T-cell (primary cell): ENCODE results near the gene GOLGA1. TPM values are rescaled to one million over a fixed set of nuclear protein-coding genes. Genes with fewer than 3 reads are reported as not detected.

Experiments used
- ATAC-seq, 4 experiments: fragments of 200-7000 bp in 3 of 4; fragments of 150-1000 bp in 1 of 4; cut with Tn5 transposase; replicated peaks in 1 of 4; 1 replicate in 3 of 4; 2 replicates in 1 of 4; pipeline ENCODE4 v1.10.0; 2021; ENCODE audit warnings: moderate library complexity in 3 of 4, mild to moderate bottlenecking in 2 of 4, moderate number of reproducible peaks in 1 of 4
- CTCF ChIA-PET, 2 donors: fragments of 300-600 bp; sonication (Branson Sonifier 250); formaldehyde crosslinking; loops; one replicate each; lab custom pipeline; 2022; ENCODE audit warnings: antibody characterized with exemption in 2 of 2; lab: Charles Lee
- POLR2A ChIA-PET, 2 donors: fragments of 300-600 bp; sonication (Branson Sonifier 250); formaldehyde crosslinking; loops; one replicate each; lab custom pipeline; 2022; ENCODE audit warnings: antibody characterized with exemption in 2 of 2; lab: Charles Lee
- DNase-seq, 35 experiments: peaks; one replicate each; pipeline versions ENCODE4 v3.0.0 to v3.0.0-alpha.2; 2013 to 2023
- H3K27ac ChIP-seq: one replicate; pipeline ENCODE4 v1.5.1; 2013; ENCODE audit warnings: low read length
- H3K27me3 ChIP-seq, 2 experiments: replicated peaks in 1 of 2; 1 replicate in 1 of 2; 2 replicates in 1 of 2; pipeline versions ENCODE4 v1.6.1 to v1.7.0; 2013; ENCODE audit warnings: low read length in 1 of 2, mixed read lengths in 1 of 2; ENCODE audit not compliant: control insufficient read depth in 2 of 2, insufficient read depth in 2 of 2; ENCODE audit errors: extremely low read depth in 1 of 2
- H3K36me3 ChIP-seq, 2 donors: 1 replicate in 1 of 2; 2 replicates in 1 of 2; pipeline versions ENCODE4 v1.6.1 to v1.7.0; 2013; ENCODE audit warnings: low read length in 1 of 2; ENCODE audit not compliant: control insufficient read depth in 2 of 2, insufficient read depth in 1 of 2; ENCODE audit errors: extremely low read depth in 1 of 2
- H3K4me1 ChIP-seq, 2 experiments: 1 replicate in 1 of 2; 2 replicates in 1 of 2; pipeline versions ENCODE4 v1.6.1 to v1.7.0; 2013; ENCODE audit warnings: low read length in 2 of 2, mixed read lengths in 1 of 2; ENCODE audit not compliant: insufficient read depth in 2 of 2, control insufficient read depth in 1 of 2; ENCODE audit errors: extremely low read depth in 1 of 2
- H3K4me3 ChIP-seq, 2 donors: 1 replicate in 1 of 2; 2 replicates in 1 of 2; pipeline versions ENCODE4 v1.5.1 to v1.7.0; 2013; ENCODE audit warnings: mild to moderate bottlenecking in 2 of 2, low read length in 1 of 2, moderate library complexity in 1 of 2; ENCODE audit not compliant: control insufficient read depth in 1 of 2; ENCODE audit errors: extremely low read depth in 1 of 2
- H3K9me3 ChIP-seq: 2 replicates; pipeline ENCODE4 v1.7.0; 2013
- H3K27ac Mint-ChIP-seq, 2 donors: one replicate each; pipeline ENCODE4 v1.8.0; 2020 to 2021; ENCODE audit warnings: mild to moderate bottlenecking in 2 of 2, mixed read lengths in 2 of 2
- H3K27me3 Mint-ChIP-seq, 2 donors: one replicate each; pipeline ENCODE4 v1.8.0; 2021 to 2022; ENCODE audit warnings: mixed read lengths in 2 of 2
- H3K36me3 Mint-ChIP-seq: one replicate; pipeline ENCODE4 v1.8.0; 2021; ENCODE audit warnings: mixed read lengths
- H3K4me1 Mint-ChIP-seq, 3 donors: one replicate each; pipeline ENCODE4 v1.8.0; 2020 to 2022; ENCODE audit warnings: mixed read lengths in 3 of 3, mild to moderate bottlenecking in 1 of 3
- H3K4me3 Mint-ChIP-seq, 3 donors: one replicate each; pipeline ENCODE4 v1.8.0; 2020 to 2022; ENCODE audit warnings: mild to moderate bottlenecking in 3 of 3, mixed read lengths in 3 of 3, moderate library complexity in 3 of 3
- H3K9me3 Mint-ChIP-seq, 3 donors: one replicate each; pipeline ENCODE4 v1.8.0; 2020 to 2022; ENCODE audit warnings: mixed read lengths in 3 of 3
- WGBS: methylation state at CpG from one replicate; pipeline ENCODE4 v1.1.5; 2013; ENCODE audit warnings: missing lambda C conversion rate; ENCODE audit not compliant: insufficient coverage; 5-methylcytosine and 5-hydroxymethylcytosine counted together
- total RNA-seq, 35 experiments: library from RNA in 6 of 35; stranded (reverse) in 6 of 35; fragments of 120-200 nt in 1 of 35; gene quantifications; one replicate each; pipeline versions ENCODE4 v1.2.1 to v1.2.4 and lab custom pipeline; 2013 to 2026

Gene GOLGA1
- total RNA-seq, 5 donors from 2014 or later (not counting 1 experiment from before 2014, with no cell fraction given): 23.4 to 28.9 (median 27.1) TPM

- Mint-ChIP-seq H3K9me3 (no peaks in the 10 kb centered on the region), H3K4me1 (peaks cover 15 to 38% (median 33%) of the 10 kb centered on the region in 3 donors), H3K27ac (peak overlapping the region; percentile 83 to 91), H3K36me3 (peaks cover 30% of the 10 kb centered on the region), H3K27me3 (no peaks in the 10 kb centered on the region), H3K4me3 (peak overlapping the region; percentile 90 to 93 (median 92))
- peaks cover 8 to 42% of the 10 kb centered on the region in 2 donors for H3K36me3 ChIP-seq
- WGBS: 5% methylated on average over 8 of the region's 12 CpGs
- peak overlapping the region; percentile 92 for H3K27ac ChIP-seq
- peaks cover 11 to 41% of the 10 kb centered on the region in 2 experiments for H3K4me1 ChIP-seq
- H3K4me3 ChIP-seq: peak overlapping the region; percentile 76 to 86
- ATAC-seq (no peak), DNase-seq (no peak)
- no peaks in the 10 kb centered on the region for H3K9me3 ChIP-seq
- POLR2A ChIA-PET: interaction anchor here in 1 of 2 donors (0.6 to 0.9 kb wide), 3 partner anchors 9 to 94 kb away, joined by 3 to 5 read pairs (median 3); no protein-coding TSS in a partner anchor
- CTCF ChIA-PET: interaction anchor here (0.5 to 1.6 kb wide), 7 partner anchors 7 to 326 kb away, joined by 3 to 10 read pairs (median 4); partner anchors contain the start of genes WDR38 (in 2 of the 2) and NR6A1 (in 1 of the 2)
- no peaks in the 10 kb centered on the region for H3K27me3 ChIP-seq
Observed at GRCh38 chr9:124860582-124861341, 80.1 kb downstream of the GOLGA1 start.

- Mint-ChIP-seq H3K36me3 (peaks cover 30% of the 10 kb centered on the region), H3K4me1 (peaks cover 15 to 38% (median 33%) of the 10 kb centered on the region in 3 donors), H3K9me3 (no peaks in the 10 kb centered on the region), H3K27me3 (no peaks in the 10 kb centered on the region), H3K27ac (peak overlapping the region; percentile 68 to 91), H3K4me3 (peak overlapping the region; percentile 90 to 93 (median 92))
- Histone ChIP-seq H3K4me3 (peak overlapping the region in 1 of 2 donors; percentile 76), H3K27me3 (no peaks in the 10 kb centered on the region), H3K36me3 (peaks cover 8 to 42% of the 10 kb centered on the region in 2 donors), H3K9me3 (no peaks in the 10 kb centered on the region), H3K4me1 (peaks cover 11 to 41% of the 10 kb centered on the region in 2 experiments), H3K27ac (peak overlapping the region; percentile 92)
- DNase-seq (no peak), ATAC-seq (no peak)
- POLR2A ChIA-PET: no interaction called here
- CTCF ChIA-PET: interaction anchor here in 1 of 2 donors (0.5 to 1.1 kb wide), 2 partner anchors 34 to 327 kb away, joined by 3 to 4 read pairs; no protein-coding TSS in a partner anchor
- WGBS: 20% methylated on average over 2 of the region's 10 CpGs
Observed at GRCh38 chr9:124859803-124860581, 80.9 kb downstream of the GOLGA1 start.

GRCh38 chr9:124858330-124859046 lies 82.4 kb downstream of the GOLGA1 start:
- H3K27me3 ChIP-seq: no peaks in the 10 kb centered on the region
- ChIA-PET CTCF (interaction anchor here in 1 of 2 donors (0.6 kb wide), 1 partner anchor 285 kb away, joined by 3 read pairs; no protein-coding TSS in a partner anchor), POLR2A (no interaction called here)
- peaks cover 11 to 43% of the 10 kb centered on the region in 2 experiments for H3K4me1 ChIP-seq
- no peak overlapping the region for H3K27ac Mint-ChIP-seq
- no peak overlapping the region for H3K4me3 Mint-ChIP-seq
- H3K4me1 Mint-ChIP-seq: peaks cover 15 to 37% (median 35%) of the 10 kb centered on the region in 3 donors
- ATAC-seq (no peak), DNase-seq (no peak)
- H3K27ac ChIP-seq: no peak overlapping the region
- no peaks in the 10 kb centered on the region for H3K27me3 Mint-ChIP-seq
- no peak overlapping the region for H3K4me3 ChIP-seq
- H3K9me3 Mint-ChIP-seq: no peaks in the 10 kb centered on the region
- peaks cover 30% of the 10 kb centered on the region for H3K36me3 Mint-ChIP-seq
- peaks cover 8 to 42% of the 10 kb centered on the region in 2 donors for H3K36me3 ChIP-seq
- 90% methylated on average over 9 of the region's 9 CpGs for WGBS
- H3K9me3 ChIP-seq: no peaks in the 10 kb centered on the region

GRCh38 chr9:124857533-124858162 lies 83.2 kb downstream of the GOLGA1 start:
- H3K27me3 ChIP-seq: no peaks in the 10 kb centered on the region
- H3K27ac ChIP-seq: no peak overlapping the region
- Mint-ChIP-seq H3K4me1 (peaks cover 20 to 41% (median 40%) of the 10 kb centered on the region in 3 donors), H3K27me3 (no peaks in the 10 kb centered on the region), H3K36me3 (peaks cover 30% of the 10 kb centered on the region), H3K4me3 (no peak overlapping the region), H3K27ac (no peak overlapping the region), H3K9me3 (no peaks in the 10 kb centered on the region)
- ChIA-PET POLR2A (interaction anchor here in 1 of 2 donors (0.6 kb wide), 1 partner anchor 249 kb away, joined by 3 read pairs; no protein-coding TSS in a partner anchor), CTCF (no interaction called here)
- DNase-seq (no peak), ATAC-seq (no peak)
- H3K9me3 ChIP-seq: no peaks in the 10 kb centered on the region
- peaks cover 8 to 42% of the 10 kb centered on the region in 2 donors for H3K36me3 ChIP-seq
- H3K4me1 ChIP-seq: peaks cover 11 to 45% of the 10 kb centered on the region in 2 experiments
- WGBS: 94% methylated on average over 24 of the region's 24 CpGs
- no peak overlapping the region for H3K4me3 ChIP-seq

GRCh38 chr9:124855944-124856765 lies 84.7 kb downstream of the GOLGA1 start:
- H3K4me1 ChIP-seq: peaks cover 10 to 47% of the 10 kb centered on the region in 2 experiments
- Mint-ChIP-seq H3K36me3 (peaks cover 30% of the 10 kb centered on the region), H3K4me1 (peaks cover 16 to 40% (median 34%) of the 10 kb centered on the region in 3 donors), H3K9me3 (no peaks in the 10 kb centered on the region), H3K27me3 (no peaks in the 10 kb centered on the region), H3K4me3 (no peak overlapping the region), H3K27ac (no peak overlapping the region)
- ATAC-seq (peak in 1 of 4 experiments; percentile 6), DNase-seq (no peak)
- no peak overlapping the region for H3K4me3 ChIP-seq
- H3K9me3 ChIP-seq: no peaks in the 10 kb centered on the region
- no peak overlapping the region for H3K27ac ChIP-seq
- POLR2A ChIA-PET: no interaction called here
- CTCF ChIA-PET: no interaction called here
- peaks cover 0 to 8% of the 10 kb centered on the region in 2 experiments for H3K27me3 ChIP-seq
- H3K36me3 ChIP-seq: peaks cover 8 to 41% of the 10 kb centered on the region in 2 donors
- 76% methylated on average over 12 of the region's 16 CpGs for WGBS
